GM12892 (cell line): ENCODE measurements around the gene TRPM3.

Source experiments
- POLR2A ChIP-seq: IDR thresholded peaks from 2 replicates; pipeline ENCODE4 v1.6.1; 2011; ENCODE audit warnings: low read depth, low read length, control low read depth
- POLR2AphosphoS5 ChIP-seq: IDR thresholded peaks from 2 replicates; pipeline ENCODE4 v1.6.1; 2011; ENCODE audit warnings: low read depth, low read length, control low read depth
- TAF1 ChIP-seq: IDR thresholded peaks from 2 replicates; pipeline ENCODE4 v1.6.1; 2011; ENCODE audit warnings: low read depth, mild to moderate bottlenecking, control low read depth, low read length, borderline replicate concordance

DNA sequence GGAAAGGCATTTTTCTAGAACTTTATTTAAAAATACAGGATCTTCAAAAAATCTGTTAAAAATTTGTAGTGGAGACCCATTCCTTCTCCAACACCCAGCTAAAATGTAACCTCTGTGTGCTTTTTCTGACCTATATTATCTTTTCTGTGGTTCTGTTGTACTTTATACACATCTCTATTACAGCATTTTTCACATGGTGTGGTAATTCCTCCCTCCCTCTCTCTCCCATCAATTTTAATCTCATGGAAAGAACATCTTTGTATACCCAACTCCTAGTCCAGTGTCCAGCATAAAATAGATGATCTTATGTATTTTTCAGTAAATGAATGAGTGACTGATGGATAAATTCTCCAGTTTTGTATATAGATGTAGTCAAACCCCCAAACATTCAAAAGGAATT is 523.5 kb downstream of the TRPM3 start:
- TF ChIP-seq POLR2A (no peak), POLR2AphosphoS5 (no peak), TAF1 (no peak)
